GM18861 (cell line): Measurements from ENCODE around the gene TSPAN4.

ENCODE experiments used
- ATAC-seq: cut with Tn5 transposase; IDR thresholded peaks from one replicate; pipeline ENCODE4 v1.9.1; 2021; ENCODE audit not compliant: unreplicated experiment

The TSPAN4 gene

DNA sequence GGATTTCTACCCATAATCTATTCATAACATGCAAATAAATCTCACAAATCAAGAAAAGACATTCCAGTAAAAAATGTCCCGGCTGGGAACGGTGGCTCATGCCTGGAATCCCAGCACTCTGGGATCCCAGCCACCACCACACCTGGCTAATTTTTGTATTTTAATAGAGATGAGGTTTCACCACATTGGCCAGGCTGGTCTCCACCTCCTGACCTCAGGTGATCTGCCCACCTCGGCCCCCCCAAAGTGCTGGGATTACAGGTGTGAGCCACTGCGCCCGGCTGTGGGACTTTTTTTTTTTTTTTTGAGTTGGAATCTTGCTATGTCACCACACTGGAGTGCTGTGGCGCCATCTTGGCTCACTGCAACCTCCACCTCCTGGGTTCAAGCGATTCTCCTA, 63.3 kb downstream of the TSPAN4 start:
- no peak for ATAC-seq

DNA sequence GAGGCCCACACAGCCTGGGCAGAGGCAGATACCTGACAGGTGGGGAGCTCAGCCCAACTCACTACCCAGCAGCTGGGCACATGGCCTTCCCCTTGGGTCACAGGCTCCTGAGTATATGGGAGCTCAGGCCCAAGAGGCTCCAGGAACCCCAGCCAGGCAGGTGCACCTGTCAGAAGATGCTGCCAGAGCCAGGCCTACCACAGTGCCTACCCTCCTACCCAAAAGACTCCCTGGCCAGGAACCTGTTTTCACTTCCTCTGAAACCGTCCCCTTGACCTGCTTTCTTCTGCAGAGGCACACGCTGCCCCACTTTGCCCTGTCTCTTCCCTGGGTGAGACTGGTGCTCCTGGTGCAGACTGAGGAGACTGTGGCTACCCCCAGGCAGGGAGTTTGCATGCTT, 65.0 kb downstream of the TSPAN4 start:
- no peak for ATAC-seq

DNA sequence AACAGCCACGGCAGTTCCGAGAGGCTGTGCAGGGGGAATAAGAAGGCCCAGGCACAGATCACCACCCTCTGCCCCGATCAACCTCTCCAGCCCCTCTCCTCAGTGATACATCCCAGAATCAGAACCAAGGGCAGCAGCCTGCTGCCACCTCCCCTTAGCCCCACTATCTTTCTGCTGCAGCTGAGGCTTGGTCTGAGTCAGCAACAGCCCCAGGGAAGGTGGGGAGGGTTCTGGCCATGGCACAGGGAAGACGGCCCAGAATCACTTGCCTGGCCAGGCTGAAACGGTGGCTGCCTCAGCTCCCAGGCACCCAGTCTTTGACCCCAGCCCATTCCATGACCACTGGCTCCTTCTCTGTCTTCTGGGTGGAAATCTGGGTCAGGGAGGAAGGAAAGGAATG, 65.6 kb downstream of the TSPAN4 start:
- no peak for ATAC-seq

DNA sequence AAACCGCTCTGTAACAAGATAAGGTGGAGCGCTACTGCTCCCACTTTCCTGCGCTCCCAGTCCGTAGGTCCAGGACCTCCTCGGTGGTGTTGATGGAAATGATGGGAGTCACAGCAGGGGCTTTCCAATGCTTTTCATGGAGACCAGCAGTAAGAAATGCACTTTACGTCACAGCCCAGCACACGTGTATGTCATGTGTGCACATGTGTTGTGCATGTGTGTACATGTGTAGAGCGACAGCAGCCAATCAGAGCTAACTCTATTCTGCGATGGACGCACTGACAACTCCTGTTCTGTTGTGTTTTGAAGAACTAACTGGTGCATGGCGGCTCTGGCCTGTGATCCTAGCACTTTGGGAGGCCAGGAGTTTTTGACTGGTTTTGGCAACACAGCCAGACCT, 66.8 kb downstream of the TSPAN4 start:
- ATAC-seq, result no peak

DNA sequence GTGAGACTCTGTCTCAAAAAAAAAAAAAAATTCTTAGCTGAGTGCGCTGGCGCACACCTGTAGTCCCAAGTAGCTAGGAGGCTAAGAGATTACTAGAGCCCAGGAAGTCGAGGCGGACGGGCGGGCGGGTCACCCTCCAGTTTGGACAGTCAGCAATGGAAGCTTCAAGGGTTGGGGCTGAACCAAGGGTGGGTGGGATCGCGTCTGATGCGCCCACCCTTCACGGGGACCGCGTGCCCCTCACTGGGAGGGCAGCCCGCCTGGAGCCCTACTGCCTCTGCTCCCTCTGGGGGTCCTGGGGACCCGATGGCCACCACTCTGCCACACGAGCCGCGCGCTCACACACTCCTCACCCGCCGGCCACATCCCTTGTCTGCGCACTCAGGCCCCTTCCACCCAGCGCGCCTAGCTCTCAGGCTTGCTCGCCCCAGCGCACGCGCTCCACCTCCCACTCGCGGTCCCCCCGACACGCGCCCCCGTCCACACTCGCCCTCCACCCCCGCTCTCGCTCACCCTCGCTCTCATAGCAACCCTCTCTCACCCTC, 67.5 kb downstream of the TSPAN4 start:
- ATAC-seq, result no peak

DNA sequence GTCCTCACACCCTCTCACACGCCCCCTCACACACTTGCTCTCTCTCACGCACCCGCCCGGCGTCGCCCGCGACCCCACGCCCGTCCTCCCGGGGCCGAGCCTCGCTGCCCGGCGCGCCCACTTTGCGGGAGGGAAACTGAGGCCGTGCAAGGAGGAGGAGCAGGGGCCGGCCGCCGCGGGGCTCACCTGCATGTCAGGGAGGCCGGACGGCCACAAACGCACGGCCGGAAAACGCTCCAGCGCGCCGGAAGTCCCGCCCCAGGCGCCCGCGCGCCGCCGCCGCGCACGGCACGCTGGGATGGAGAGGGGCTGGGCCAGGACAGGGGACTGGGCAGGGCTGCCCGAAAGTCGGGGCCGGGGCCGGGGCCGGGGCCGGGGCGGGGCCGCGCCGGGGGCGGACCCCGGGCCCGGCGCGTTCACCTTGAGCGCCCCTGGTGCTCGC, 68.0 kb downstream of the TSPAN4 start, which contains the start of gene CHID1:
TSS of gene CHID1 (minus strand) at position 222 of the 442 bp plus-strand sequence. CDS start 5,994 bp downstream, outside the sequence.
- ATAC-seq, result peak; percentile 84

DNA sequence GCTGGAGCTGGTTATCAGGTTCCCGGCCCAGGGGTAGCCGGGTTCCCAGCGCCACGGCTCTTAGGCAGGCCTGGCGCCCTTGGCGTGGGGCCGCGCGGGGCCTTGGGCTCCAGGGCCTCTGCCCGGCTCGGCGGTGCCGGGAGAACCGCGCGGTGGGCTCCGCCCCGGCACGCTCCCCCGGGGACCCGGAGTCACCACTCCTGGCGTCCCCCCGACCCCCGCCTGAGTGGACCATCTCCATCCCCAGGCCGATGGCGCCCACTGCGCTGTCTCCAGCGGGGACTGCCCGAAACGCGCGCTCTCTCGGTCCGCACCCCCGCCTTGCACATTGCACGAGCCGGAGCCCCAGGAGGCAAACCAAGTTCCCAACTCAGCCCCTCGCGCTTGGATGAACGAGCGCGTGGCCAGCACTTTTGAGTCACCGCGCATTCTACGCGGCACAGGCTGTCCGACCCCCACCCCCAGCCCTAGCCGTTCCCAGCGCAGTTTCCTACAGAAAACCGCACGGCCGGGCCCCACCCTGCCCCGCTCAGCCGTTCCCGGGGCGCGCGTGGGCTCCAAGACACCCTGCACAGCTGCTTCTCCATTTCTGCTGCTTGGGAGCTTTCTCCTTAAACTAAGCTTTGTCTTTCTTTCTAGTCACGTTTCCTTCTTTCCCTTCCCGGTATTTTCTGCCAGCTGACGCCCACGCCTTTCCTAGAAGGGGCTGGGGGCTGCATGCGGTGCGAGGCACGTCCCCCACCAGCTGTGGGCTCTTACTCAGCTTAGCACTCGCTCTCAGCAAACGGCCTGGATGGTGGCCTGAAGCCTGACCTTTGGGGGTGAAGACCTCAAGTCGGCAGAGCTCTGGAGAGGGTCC, 68.6 kb downstream of the TSPAN4 start:
- no peak for ATAC-seq

DNA sequence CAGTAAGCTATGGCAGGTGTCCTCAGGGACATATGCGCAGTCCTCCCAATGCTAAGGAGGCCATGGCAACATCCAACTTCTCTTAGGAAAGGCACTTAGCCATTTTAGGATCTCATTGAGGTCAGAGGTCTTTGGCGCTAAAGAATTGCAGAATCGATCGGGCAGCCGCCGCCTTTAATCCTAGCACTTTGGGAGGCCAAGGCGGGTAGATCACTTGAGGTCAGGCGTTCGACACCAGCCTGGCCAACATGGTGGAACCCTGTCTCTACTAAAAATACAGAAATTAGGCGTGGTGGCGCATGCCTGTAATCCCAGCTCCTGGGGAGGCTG, 69.2 kb downstream of the TSPAN4 start:
- ATAC-seq, result no peak

DNA sequence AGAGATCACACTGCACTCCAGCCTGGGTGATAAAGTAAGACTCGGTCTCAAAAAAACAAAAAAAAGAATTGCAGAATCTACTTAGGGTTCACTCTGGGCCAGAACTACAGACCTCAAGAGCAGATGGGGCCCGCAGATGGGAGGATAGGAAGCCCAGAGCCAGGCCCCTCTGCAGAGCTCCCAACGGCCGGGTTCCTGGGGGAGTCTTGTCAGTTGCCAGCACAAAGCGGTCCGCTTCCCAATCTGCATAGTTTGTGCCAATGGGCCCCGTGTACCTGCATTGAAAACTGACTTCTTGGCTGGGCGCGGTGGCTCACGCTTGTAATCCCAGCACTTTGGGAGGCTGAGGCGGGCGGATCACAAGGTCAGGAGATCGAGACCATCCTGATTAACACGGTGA, 69.6 kb downstream of the TSPAN4 start:
- ATAC-seq, result no peak

DNA sequence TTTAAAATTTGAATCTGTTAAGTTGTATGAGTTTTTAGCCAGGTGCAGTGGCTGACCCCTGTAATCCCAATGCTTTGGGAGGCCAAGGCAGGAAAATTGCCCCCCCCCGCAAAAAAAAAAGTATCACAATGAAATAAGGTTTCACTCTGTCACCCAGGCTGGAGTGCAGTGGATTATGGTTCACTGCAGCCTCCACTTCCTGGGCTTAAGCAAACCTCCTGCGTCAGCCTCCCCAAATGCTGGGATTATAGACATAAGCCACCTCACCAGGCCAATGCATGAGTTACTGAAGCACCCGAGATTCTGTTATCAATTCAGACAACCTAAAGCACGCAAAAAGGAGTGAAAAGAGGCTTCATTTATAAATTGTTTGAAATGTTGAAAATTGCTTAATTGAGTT, 70.4 kb downstream of the TSPAN4 start:
- ATAC-seq, result no peak

DNA sequence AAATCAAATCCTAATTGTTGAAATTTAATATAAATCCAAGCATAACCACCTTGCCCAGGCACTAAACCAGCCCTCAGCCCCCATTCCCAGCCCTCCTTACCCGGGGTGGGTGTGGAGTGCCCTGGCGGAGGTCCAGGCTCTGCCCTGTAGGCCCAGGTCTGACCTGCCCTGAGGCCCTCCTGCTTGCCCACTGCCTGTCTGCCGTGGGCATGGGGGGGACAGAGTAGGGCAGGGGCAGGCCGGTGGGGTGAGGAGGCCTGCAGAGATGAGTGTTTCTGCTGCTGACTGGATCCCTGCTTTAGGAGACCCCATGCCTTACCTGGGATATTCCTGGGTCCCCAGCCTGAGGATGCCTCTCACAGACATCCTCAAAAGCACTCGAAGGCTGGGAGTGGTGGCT, 71.6 kb downstream of the TSPAN4 start:
- no peak for ATAC-seq

DNA sequence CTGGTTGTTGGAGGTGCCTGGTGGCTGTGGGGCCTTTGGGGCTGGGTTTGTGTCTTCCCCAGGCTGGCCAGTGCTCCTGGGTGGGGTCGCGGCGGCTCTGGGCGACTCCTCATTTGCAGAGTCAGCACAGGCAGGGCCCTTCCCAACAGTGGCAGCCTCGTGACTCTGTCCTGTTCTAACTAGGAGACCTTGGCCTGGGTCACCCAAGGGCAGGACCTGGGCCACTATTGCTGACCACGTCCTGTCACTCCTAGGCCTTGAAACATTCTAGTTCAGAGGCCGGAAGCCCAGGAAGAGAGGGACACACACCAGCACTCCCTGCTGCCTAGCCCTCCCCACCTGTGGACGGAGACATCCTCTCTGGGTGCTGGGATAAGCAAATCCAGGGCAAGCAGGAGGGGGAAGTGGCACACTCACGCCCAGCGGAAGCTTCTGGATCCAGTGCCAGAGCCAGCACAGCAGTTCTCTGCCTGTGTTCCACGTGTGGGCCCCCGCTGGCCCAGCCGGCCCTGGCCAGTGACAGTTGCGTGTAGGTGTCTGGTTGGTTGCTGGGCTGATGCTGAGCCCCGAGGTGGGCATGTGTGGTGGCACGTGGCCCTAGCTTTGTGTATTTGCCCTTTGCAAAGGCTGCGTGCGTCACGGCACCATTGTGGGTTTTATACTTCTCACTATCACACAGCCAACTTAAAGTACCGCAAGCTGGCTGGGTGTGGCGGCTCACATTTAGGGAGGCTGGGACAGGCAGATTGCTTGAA, 72.3 kb downstream of the TSPAN4 start:
- no peak for ATAC-seq
